ENCODE data around the gene NRBP1.

DNA sequence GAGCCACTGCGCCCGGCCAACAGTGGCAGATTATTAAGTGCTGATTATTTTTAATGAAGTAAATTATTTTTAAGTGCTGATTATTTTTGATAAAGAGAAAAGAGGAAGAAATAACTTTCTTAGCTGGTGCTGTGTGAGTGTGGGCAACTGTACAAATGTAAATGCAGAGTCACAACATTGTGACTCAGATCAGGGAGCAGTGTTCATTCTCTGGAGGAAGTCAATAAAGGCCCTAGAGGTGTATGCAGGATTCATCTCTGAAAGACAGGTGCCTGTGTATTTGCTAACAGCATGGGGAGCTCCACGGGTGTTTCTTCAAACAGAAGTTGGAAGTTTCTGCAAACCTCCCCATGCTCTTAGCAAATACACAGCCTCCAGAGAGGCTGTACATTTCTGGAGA is 19.9 kb downstream of the NRBP1 start:
- TF ChIP-seq, protein P1, sequence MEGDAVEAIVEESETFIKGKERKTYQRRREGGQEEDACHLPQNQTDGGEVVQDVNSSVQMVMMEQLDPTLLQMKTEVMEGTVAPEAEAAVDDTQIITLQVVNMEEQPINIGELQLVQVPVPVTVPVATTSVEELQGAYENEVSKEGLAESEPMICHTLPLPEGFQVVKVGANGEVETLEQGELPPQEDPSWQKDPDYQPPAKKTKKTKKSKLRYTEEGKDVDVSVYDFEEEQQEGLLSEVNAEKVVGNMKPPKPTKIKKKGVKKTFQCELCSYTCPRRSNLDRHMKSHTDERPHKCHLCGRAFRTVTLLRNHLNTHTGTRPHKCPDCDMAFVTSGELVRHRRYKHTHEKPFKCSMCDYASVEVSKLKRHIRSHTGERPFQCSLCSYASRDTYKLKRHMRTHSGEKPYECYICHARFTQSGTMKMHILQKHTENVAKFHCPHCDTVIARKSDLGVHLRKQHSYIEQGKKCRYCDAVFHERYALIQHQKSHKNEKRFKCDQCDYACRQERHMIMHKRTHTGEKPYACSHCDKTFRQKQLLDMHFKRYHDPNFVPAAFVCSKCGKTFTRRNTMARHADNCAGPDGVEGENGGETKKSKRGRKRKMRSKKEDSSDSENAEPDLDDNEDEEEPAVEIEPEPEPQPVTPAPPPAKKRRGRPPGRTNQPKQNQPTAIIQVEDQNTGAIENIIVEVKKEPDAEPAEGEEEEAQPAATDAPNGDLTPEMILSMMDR (IDR thresholded peaks at IDR 0.05), result no peak
- TF ChIP-seq POLR2A (IDR thresholded peaks at IDR 0.05), result no peak

Measured in esophagus squamous epithelium (tissue), 4 donors.